Activated T-cell treated with anti-CD3 and anti-CD28 coated beads, Interleukin-2, amount 50 U/mL, for 48 hours (primary cell): ENCODE data around the gene RAB28.
"Not testable (repeated sequence)": the region's sequence is repeated elsewhere in the genome, so short reads cannot be mapped to it uniquely, and the experiment has no call there.

Source experiments
- DNase-seq, 2 experiments: peaks; one replicate each; pipeline ENCODE4 v3.0.0-alpha.2; 2020

The RAB28 gene

DNA sequence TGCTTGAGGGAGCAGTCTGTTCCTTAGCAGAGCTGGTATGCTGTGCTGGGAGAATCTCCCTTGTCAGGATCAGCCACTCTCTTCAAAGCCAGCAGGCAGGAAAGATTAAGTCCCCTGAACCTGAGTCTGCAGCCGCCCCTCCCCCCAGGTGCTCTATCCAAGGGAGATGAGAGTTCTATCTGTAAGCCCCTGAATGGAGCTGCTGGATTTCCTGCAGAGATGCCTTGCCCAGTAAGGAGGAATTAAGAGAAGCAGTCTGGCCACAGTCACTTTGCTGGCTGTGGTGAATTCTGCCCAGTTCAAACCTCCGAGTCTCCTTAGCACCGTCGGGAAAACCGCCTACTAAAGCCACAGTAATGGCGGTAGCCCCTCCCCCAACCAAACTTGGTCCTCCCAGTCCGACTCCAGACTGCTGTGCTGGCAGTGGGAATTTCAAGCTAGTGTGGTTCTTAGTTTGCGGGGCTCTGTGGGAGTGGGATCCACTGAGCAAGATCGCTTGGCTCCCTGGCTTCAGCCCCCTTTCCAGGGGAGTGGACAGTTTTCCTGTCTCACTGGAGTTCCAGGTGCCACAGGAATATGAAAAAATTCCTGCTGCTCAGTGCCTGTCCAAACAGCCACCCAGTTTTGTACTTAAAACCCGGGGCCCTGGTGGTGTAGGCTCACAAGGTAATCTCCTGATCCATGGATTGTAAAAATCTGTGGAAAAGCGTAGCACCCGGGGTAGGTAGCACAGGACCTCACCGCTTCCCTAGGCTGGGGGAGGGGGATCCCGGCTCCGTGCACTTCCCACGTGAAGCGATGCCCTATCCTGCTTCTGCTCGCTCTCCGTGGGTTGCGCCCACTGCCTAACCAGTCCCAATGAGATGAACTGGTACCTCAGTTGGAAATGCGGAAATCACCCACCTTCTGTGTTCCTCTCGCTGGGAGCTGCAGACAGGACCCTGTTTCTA, 38.0 kb downstream of the RAB28 start:
- no peak for DNase-seq

DNA sequence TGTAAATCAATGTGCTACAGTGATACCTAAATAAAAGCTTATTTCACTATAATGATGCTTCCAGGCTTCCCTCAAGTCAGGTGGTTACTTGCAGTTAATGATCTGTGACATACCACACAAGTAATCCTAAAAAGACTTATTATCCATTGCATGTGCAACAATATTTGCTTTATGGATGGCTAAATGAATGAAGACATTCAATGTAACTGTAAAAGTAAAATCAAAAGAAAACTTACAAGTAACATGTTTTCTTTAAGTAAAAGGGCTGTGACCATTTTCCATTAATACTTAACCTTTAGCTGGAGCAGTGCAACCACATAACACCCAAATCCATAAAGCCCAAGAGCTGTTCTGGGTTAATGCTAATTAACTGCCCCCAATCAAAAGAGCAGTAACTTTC, 42.6 kb downstream of the RAB28 start:
- no peak for DNase-seq

DNA sequence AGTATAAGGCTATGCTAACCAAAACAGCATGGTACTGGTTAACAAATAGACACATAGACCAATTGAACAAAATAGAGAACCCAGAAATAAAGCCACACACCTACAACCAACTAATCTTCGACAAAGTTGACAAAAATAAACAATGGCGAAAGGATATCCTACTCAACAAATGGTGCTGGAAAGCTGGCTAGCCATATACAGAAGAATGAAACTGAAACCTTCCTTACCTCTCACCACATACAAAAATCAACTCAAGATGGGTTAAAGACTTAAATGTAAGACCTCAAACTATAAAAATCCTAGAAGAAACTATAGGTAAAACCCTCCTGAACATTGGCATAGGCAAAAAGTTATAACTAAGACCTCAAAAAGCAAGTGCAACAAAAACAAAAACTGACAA, 47.2 kb downstream of the RAB28 start:
- DNase-seq: no peak

DNA sequence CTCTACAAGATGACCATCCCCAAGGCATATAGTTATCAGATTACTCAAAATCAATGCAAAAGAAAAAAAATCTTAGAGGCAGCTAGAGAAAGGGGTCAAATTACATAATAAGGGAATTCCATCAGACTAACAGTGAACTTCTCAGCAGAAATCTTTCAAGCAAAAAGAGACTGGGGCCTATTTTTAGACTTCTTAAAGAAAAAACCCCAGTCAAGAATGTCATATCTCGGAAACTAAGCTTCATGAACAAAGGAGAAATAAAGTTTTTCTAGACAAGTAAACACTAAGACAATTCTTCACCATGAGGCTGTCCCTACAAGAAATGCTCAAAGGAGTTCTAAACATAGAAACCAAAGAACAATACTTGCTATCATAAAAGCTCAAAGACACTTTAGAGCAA, 51.7 kb downstream of the RAB28 start:
- no peak for DNase-seq

DNA sequence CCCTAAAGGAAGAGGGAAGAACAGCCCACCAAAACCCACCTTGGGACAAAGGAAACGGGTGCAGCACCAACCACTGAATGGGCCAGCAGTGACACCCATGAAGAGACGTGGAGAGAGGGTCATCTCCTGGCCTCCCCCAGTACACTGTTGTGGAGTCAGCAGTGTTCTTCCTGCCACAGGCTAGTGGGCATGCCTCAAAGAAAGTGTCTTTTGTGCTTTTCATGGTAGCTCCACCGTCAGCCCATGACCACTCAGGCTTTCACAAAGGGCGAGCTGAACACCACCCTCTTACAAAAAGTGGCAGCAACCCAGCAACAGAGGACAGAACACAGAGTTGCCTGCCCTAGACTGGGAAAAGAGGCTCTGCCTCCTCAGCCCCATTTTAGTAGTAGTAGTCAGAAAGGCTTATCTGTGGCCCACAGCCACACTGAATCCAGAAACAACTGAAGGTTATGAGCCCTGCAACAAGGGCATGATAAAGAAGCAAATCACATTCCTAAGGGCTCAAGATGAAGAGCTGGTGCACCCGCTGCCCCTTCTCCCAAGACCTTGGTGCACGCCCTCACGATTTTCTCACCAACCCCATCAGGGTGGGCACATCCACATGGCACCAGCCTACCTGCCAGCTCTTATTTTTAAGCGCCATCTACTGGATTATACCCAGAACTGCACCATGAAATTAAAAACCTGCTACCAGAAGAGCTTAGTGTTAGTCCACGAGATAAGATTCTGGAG, 53.1 kb downstream of the RAB28 start:
- DNase-seq: no peak

DNA sequence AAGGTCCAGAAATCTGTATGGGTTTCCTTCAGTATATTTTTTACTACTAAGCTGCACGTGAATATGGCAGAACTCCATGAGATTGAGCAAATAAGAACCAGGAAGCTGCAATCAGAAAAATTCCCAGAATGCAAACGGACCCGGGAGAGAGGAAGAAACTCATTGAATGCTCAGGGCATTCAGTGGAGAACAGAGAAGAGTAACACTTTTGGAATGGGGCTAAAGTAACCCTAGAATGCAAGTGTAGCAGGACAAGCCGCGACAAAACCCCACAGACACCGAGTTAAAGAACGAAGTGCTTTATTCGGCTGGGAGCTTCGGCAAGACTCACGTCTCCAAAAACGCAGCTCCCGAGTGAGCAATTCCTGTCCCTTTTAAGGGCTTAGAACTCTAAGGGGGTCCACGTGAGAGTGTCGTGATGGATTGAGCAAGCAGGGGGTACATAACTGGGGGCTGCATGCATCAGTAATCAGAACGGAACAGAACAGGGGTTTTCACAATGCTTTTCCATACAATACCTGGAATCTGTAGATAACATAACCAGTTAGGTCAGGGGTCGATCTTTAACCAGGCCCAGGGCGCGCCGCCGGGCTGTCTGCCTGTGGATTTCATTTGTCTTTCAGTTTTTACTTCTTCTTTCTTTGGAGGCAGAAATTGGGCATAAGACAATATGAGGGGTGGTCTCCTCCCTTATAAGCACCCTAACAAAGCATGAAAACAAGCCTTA, 56.4 kb downstream of the RAB28 start:
- no peak for DNase-seq

DNA sequence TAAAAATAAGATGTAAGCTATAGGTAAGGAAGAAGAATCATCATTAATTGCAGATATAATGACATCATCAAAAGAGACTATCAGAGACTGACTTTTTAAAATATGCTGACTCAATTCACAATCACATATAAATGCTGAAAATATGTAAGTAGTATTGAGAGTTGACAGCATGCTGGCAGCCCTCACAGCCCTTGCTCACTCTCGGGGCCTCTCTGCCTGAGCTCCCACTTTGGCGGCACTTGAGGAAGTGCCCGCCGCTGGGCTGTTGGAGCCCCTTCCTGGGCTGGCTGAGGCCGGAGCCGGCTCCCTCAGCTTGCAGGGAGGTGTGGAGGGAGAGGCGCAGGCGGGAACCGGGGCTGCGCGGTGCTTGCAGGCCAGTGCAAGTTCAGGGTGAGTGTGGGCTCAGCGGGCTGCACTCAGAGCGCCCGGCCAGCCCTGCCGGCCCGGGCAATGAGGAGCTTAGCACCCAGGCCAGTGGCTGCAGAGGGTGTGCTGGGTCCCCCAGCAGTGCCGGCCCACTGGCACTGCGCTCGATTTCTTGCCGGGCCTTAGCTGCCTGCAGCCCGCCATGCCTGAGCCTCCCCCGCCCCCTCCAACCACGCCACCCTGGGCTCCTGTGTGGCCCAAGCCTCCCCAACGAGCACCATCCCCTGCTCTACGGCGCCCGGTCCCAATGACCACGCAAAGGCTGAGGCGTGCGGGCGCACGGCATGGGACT, 68.9 kb downstream of the RAB28 start:
- DNase-seq: no peak

DNA sequence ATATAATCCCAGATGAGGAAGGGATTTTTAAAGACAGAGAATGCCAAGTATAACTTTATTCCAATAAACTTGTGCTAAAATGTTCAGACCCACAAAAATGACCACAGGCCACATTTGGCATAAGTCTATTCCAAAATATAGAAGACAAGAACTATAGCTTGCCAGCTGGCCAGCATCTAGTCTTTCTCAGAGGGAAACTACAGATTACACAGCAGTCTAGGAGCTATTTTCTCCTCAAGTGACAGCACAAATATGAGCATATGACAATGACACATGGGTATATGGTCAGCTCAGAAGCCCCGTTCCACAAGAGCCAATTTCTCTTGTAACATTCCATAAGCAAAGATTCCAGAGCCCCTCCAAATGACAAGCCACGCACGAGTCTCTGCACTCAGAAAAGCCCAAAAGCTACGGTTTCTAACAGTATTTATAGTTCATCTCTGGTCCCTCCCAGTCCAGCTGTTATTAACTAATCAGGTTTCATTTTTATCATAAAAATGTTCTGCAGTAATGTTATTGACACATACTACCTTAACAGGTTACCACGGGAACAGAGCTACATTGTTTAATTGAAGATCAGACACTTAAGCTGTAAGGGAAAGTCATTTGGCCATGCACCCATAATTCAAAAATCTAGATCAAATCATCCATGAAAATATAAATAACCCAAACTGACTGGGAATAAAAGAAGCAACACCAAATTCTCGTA, 70.3 kb downstream of the RAB28 start:
- no peak for DNase-seq

DNA sequence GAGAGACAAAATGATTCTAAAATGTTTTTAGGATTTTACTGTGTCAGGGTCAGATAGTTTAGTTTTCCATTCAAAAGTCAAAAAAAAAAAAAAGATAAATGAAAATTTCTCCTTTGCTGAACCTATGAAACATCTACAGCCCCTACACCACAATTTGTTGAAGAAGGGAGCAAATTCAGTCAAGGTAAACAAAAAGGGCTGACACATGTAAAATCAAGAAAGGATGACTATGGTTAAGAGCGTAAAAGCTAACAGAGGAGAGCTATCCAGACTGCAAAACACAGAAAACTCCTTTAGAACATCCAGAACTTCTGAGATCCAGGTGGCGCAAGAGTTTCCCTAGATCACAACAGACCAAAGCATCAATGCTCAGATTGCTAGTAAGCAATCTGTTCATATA, 72.2 kb downstream of the RAB28 start:
- DNase-seq: no peak

DNA sequence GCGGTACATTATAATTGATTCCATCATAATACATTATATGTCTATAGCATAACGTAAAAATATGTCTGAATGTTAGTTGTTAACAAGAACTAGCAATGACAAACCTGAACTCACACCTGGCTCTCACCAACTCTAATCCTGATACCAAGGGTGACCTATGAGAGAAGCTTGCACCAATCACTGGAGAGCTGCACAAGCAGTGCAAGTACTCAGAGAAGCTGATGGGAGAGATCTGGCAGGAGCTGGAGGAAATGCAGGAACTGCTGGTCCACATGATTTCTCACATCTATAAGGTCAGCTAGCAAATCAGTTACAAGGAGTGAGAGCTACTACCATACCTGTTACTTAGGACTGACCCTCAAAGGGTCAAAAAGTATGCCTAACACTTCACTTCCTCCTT, 74.8 kb downstream of the RAB28 start:
- DNase-seq: no peak

DNA sequence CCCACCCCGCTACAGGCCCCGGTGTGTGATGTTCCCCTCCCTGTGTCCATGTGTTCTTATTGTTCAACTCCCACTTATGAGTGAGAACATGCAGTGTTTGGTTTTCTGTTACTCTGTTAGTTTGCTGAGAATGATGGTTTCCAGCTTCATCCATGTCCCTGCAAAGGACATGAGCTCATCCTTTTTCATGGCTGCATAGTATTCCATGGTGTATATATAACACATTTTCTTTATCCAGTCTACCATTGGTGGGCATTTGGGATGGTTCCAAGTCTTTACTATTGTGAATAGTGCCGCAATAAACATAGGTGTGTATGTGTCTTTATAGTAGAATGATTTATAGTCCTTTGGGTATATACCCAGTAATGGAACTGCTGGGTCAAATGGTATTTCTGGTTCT, 78.0 kb downstream of the RAB28 start:
- DNase-seq: not testable (repeated sequence)

DNA sequence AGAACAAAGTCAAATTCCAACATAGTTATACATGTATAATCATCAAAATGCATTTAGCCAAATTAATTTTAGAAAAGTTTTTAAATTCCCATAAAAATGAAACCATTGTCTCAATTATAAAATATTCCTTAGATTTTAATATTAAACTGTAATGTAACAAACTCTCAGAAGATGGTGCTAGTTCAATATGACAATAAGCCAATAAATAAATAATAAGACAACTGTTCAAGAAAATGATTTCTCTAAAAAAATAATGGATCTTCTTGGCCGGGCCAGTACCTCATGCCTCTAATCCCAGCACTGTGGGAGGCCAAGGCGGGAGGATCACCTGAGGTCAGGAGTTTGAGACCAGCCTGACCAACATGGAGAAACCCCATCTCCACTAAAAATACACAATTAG, 80.3 kb downstream of the RAB28 start:
- DNase-seq: no peak

DNA sequence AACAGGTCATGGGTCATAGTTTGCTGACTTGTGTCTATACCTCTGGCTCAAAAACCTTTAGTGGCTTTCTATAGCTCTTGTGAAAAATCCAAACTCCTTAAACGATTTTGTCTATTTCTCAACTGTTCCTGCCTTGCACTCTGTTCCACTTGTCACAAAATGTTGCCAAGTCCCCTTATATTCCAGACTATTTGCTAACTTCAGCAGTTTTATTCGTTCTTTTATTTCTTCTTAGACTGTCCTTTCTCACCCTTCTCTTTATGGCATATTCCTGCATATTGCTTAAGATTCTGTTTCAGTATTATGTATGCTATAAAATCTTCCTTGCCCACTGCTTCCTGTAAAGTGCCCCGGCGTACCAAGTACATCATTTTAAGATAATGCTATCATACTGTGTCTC, 80.8 kb downstream of the RAB28 start:
- DNase-seq: no peak

DNA sequence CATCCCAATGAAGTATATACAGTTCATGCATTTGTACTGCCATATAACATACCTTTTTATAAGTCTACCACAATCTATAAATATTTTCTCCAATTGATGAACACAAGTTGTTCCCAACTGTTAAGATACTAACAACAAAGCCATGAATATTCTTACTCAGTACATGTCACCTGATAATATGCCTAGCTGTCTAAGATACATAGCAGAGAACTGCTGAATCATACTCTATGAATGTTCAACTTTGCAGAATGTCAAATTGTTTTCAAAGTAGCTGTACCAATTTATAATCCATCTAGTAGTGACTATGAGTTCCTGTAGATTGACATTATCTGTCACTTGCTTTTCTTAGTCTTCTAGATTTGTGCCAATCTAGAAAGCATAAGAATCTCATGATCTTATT, 84.9 kb downstream of the RAB28 start:
- no peak for DNase-seq

DNA sequence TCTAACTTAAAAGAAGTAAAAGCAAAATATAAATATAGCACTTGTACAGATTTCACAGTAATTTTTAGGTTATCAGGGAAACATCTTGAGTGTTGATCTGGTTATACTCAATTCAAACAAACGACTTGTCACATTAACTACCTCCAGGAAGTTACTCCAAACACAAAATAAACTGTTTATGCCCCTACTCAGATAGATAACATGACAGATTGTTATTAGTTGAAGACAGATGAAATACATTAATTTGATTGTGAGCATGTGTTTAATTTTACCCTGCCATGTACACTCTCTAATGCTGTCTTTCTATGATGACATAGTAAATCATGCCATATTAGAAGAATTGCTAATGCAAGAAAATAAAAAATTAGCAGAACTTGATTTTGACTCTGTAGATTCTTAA, 88.0 kb downstream of the RAB28 start:
- no peak for DNase-seq

DNA sequence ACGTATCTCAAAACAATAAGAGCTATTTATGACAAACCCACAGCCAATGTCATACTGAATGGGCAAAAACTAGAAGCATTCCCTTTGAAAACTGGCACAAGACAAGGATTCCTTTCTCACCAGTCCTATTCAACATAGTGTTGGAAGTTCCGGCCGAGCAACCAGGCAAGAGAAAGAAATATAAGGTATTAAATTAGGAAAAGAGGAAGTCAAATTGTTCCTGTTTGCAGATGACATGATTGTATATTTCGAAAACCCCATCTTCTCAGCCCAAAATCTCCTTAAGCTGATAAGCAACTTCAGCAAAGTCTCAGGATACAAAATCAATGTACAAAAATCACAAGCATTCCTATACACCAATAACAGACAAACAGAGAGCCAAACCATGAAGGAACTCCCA, 94.2 kb downstream of the RAB28 start:
- not testable (repeated sequence) for DNase-seq

DNA sequence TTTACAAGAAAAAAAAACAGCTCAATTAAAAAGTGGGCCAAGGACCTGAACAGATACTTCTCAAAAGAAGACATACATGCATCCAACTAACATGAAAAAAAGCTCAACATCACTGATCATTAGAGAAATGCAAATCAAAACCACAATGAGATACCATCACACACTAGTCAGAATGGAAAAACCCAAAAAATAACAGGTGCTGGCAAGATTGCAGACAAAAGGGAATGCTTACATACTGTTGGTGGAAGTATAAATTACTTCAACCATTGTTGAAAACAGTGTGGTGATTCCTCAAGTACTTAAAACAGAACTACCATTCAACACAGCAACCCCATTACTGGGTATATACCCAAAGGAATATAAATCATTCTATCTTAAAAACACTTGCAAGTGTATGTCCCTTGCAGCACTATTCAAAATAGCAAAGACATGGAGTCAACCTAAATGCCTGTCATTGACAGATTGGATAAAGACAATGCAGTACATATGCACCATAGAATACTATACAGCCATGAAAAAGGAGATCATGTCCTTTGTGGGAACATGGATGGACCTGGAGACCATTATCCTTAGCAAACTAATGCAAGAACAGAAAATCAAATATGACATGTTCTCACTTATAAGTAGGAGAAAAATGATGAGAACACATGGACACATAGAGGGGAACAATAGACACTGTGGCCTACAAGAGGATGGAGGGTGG, 97.6 kb downstream of the RAB28 start:
- no peak for DNase-seq

DNA sequence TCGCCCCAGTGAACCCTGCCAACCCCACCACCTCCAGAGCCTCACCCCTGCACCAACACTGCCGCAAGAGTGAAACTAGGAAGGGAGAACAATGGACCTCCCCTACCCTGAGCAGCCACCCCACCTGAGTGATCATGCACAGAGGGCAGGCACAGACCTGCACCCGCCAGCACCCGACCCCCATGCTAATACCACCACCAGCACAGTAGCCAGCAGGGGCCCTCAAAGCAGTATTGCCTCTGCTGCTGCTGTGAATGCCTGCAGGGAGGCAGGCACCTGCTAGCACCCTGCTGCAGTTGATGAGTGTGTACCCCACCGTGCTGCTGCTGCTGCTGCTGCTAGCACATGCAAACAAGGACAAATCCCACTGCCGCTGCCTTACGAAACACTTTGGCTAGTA, 100.1 kb downstream of the RAB28 start:
- DNase-seq: no peak

DNA sequence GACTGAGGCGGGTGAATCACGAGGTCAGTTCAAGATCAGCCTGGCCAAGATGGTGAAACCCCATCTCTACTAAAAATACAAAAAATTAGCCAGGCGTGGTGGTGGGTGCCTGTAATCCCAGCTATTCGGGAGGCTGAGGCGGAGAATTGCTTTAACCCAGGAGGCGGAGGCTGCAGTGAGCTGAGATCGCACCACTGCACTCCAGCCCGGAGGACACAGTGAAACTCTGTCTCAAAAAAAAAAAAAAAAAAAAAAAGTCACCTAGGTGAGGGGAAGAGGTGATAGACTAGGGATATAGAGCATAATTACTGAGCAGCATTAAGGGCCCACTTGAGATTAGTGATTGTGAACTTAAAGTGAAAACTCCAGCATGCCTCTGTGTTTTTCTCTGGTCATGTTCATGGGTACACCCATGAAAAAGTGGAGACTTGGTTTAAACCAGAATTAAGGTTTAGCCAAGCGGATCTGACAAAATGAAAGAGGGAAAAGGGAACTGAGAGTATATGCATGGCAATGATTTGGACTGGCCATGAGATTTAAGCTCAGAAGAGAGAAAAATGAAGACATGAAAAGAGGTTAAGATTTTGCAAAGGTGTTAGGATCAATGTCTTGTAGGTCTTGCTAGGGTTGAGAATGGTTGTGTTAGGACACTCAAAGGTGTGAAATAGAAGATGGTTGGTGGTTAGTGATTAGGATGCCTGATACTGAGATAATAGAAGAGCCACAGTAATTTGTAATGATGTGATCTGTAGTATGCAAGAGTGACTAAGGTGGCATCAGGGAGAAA, 105.0 kb downstream of the RAB28 start:
- DNase-seq: no peak

DNA sequence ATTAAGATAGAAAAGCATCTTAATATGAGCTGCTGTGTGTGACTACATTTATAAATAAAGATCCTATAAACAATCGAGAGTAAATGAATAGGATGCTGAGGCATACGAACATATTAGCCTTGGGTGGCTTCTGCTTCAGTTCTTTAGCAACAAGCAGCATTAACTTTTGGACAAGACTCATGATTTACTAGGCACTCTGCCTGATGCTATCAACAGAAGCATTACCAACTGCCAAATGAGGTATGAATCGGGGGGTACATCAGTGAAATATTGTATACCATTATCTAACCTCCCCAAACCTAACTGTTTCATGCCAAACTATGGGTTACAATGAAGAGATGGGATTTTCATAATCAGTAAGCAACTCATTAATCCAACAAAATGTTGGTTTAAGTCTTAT, 113.1 kb downstream of the RAB28 start:
- no peak for DNase-seq

DNA sequence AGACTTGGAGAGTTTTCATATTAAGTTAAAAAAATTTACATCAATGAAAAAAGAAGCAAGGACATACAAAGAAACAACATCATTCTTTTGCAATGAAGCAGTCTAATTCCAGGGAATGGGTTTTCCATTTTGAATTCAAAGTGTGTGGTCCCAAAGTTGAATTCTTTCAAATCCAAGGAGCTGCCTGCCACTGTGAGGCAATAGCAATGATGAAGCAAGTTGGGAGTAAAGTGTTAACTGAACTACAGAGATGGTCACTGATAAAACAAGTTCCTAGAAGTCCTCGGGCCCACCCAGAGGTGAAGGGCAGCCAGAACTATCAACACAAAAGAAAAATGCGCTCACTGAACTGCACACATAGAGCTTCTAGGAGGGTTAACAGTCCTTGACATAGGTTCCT, 115.9 kb downstream of the RAB28 start:
- no peak for DNase-seq
